CD14-positive monocyte (primary cell): Measurements from ENCODE around the gene RRAD. TPM values are rescaled to one million over a fixed set of nuclear protein-coding genes. Genes with fewer than 3 reads are reported as not detected.
A peak's percentile ranks its signal among the peaks of the same experiment; 100 is the strongest.

Experiments
- DNase-seq, 3 donors: peaks; one replicate each; pipeline ENCODE4 v3.0.0-alpha.2; 2011 to 2022
- H2AFZ ChIP-seq: 2 replicates; pipeline ENCODE4 v1.6.0; 2012; ENCODE audit warnings: mild to moderate bottlenecking, low read depth, low read length, inconsistent platforms; ENCODE audit not compliant: insufficient read depth, poor library complexity, severe bottlenecking
- H3K27ac ChIP-seq, 2 donors: 1 replicate in 1 of 2; 2 replicates in 1 of 2; pipeline ENCODE4 v1.5.1; 2012 to 2013; ENCODE audit warnings: low read length in 2 of 2, control low read depth in 1 of 2, inconsistent platforms in 1 of 2, low read depth in 1 of 2, mild to moderate bottlenecking in 1 of 2
- H3K27me3 ChIP-seq, 2 donors: one replicate each; pipeline versions ENCODE4 v1.6.0 to v1.6.1; 2011 to 2013; ENCODE audit warnings: low read length in 2 of 2; ENCODE audit not compliant: control insufficient read depth in 2 of 2, insufficient read depth in 2 of 2
- H3K36me3 ChIP-seq, 2 donors: replicated peaks in 1 of 2; 1 replicate in 1 of 2; 2 replicates in 1 of 2; pipeline versions ENCODE4 v1.5.1 to v1.6.1; 2012 to 2013; ENCODE audit warnings: low read length in 2 of 2, control low read depth in 1 of 2, inconsistent platforms in 1 of 2, mild to moderate bottlenecking in 1 of 2; ENCODE audit not compliant: insufficient read depth in 2 of 2, control insufficient read depth in 1 of 2
- H3K4me1 ChIP-seq, 2 donors: 1 replicate in 1 of 2; 2 replicates in 1 of 2; pipeline versions ENCODE4 v1.5.1 to v1.6.1; 2012 to 2013; ENCODE audit warnings: low read length in 2 of 2, control low read depth in 1 of 2, inconsistent platforms in 1 of 2, mild to moderate bottlenecking in 1 of 2, moderate library complexity in 1 of 2; ENCODE audit not compliant: insufficient read depth in 2 of 2, control insufficient read depth in 1 of 2
- H3K4me2 ChIP-seq: replicated peaks from 2 replicates; pipeline ENCODE3; 2012; ENCODE audit warnings: low read length, moderate library complexity, mild to moderate bottlenecking; ENCODE audit not compliant: poor library complexity, severe bottlenecking; ENCODE audit errors: extremely low read depth
- H3K4me3 ChIP-seq, 3 experiments: fragments of 200-600 bp in 1 of 3; sonication (generic) in 1 of 3; replicated peaks in 1 of 3; 1 replicate in 2 of 3; 2 replicates in 1 of 3; pipeline ENCODE4 v1.5.1; 2011 to 2013; ENCODE audit warnings: low read length in 3 of 3, mild to moderate bottlenecking in 3 of 3, control low read depth in 2 of 3, low read depth in 2 of 3, inconsistent platforms in 1 of 3, moderate library complexity in 1 of 3
- H3K79me2 ChIP-seq: 2 replicates; pipeline ENCODE4 v1.6.0; 2012; ENCODE audit warnings: mild to moderate bottlenecking, control low read depth, inconsistent platforms, low read length, moderate library complexity; ENCODE audit not compliant: insufficient read depth
- H3K9ac ChIP-seq: 2 replicates; pipeline ENCODE4 v1.6.0; 2017; ENCODE audit warnings: low read length, mild to moderate bottlenecking; ENCODE audit not compliant: insufficient read depth, poor library complexity, severe bottlenecking
- H3K9me3 ChIP-seq, 2 donors: replicated peaks in 1 of 2; 1 replicate in 1 of 2; 2 replicates in 1 of 2; pipeline versions ENCODE4 v1.5.1 to v1.6.1; 2012 to 2013; ENCODE audit warnings: low read length in 2 of 2, control low read depth in 1 of 2; ENCODE audit not compliant: control insufficient read depth in 1 of 2, insufficient read depth in 1 of 2
- H4K20me1 ChIP-seq: 2 replicates; pipeline ENCODE4 v1.6.0; 2012; ENCODE audit warnings: mild to moderate bottlenecking, low read length, control low read depth, moderate library complexity; ENCODE audit not compliant: insufficient read depth
- H3K27ac Mint-ChIP-seq, 7 donors: one replicate each; pipeline ENCODE4 v1.8.0; 2020; ENCODE audit warnings: mild to moderate bottlenecking in 7 of 7, mixed read lengths in 7 of 7, moderate library complexity in 6 of 7, inconsistent platforms in 2 of 7
- H3K27me3 Mint-ChIP-seq, 3 donors: one replicate each; pipeline ENCODE4 v1.8.0; 2021 to 2022; ENCODE audit warnings: low read depth in 3 of 3, mild to moderate bottlenecking in 3 of 3, mixed read lengths in 3 of 3, moderate library complexity in 3 of 3, inconsistent platforms in 1 of 3
- H3K36me3 Mint-ChIP-seq, 2 donors: one replicate each; pipeline ENCODE4 v1.8.0; 2020; ENCODE audit warnings: mixed read lengths in 2 of 2, inconsistent platforms in 1 of 2, mild to moderate bottlenecking in 1 of 2
- H3K4me1 Mint-ChIP-seq: one replicate; pipeline ENCODE4 v1.8.0; 2020; ENCODE audit warnings: mild to moderate bottlenecking, mixed read lengths
- H3K4me3 Mint-ChIP-seq, 2 donors: one replicate each; pipeline ENCODE4 v1.8.0; 2020; ENCODE audit warnings: mild to moderate bottlenecking in 2 of 2, mixed read lengths in 2 of 2, moderate library complexity in 1 of 2
- H3K9me3 Mint-ChIP-seq, 7 donors: one replicate each; pipeline ENCODE4 v1.8.0; 2020 to 2022; ENCODE audit warnings: mixed read lengths in 7 of 7, mild to moderate bottlenecking in 6 of 7, moderate library complexity in 6 of 7, inconsistent platforms in 2 of 7
- CTCF ChIP-seq: fragments of 200-600 bp; IDR thresholded peaks from one replicate; pipeline ENCODE4 v1.8.0; 2022; ENCODE audit warnings: antibody characterized with exemption, mild to moderate bottlenecking
- WGBS: methylation state at CpG from one replicate; pipeline ENCODE4 v1.1.5; 2013; ENCODE audit warnings: missing lambda C conversion rate; ENCODE audit not compliant: insufficient coverage; 5-methylcytosine and 5-hydroxymethylcytosine counted together
- intact Hi-C, 2 donors: fragments of 100-400 bp; cut with micrococcal nuclease; formaldehyde crosslinking; loops; one replicate each; pipeline versions ENCODE4 v1.15.0 to v1.15.1; 2023
- polyA plus RNA-seq, 3 donors: library from polyadenylated mRNA; depleted of rRNA in 1 of 3; unstranded in 2 of 3; stranded (reverse) in 1 of 3; fragments of 300-500 nt in 2 of 3; fragments of >200 nt in 1 of 3; fragmentation: Illumina TruSeq in 2 of 3; gene quantifications; 1 replicate in 2 of 3; 2 replicates in 1 of 3; pipeline ENCODE4 v1.2.3, GENCODE V29; 2012 to 2021

RRAD gene
- polyA plus RNA-seq, 3 donors: 0.42 to 1.9 (median 0.55) TPM

GRCh38 chr16:66900721-66901441, 24.5 kb downstream of the RRAD start:
- Histone ChIP-seq H3K79me2 (no peaks in the 10 kb centered on the region), H3K27ac (no peak overlapping the region), H4K20me1 (no peaks in the 10 kb centered on the region), H3K9ac (no peak overlapping the region), H3K27me3 (no peaks in the 10 kb centered on the region), H3K9me3 (no peaks in the 10 kb centered on the region), H2AFZ (no peak overlapping the region), H3K4me1 (no peaks in the 10 kb centered on the region), H3K4me2 (no peak overlapping the region), H3K4me3 (no peak overlapping the region), H3K36me3 (no peaks in the 10 kb centered on the region)
- intact Hi-C loops: no loop called here
- TF ChIP-seq CTCF: no peak
- Mint-ChIP-seq H3K4me3 (no peak overlapping the region), H3K36me3 (no peaks in the 10 kb centered on the region), H3K27me3 (peaks cover 6 to 9% (median 7%) of the 10 kb centered on the region in 3 donors), H3K27ac (no peak overlapping the region), H3K9me3 (no peaks in the 10 kb centered on the region), H3K4me1 (peaks cover 4% of the 10 kb centered on the region)
- 100% methylated on average over 1 of the region's 7 CpGs for WGBS
- DNase-seq: no peak

- H3K27ac Mint-ChIP-seq: no peak overlapping the region
- H3K27me3 Mint-ChIP-seq: peaks cover 4 to 10% (median 7%) of the 10 kb centered on the region in 3 donors
- DNase-seq: no peak
- H3K4me3 Mint-ChIP-seq: no peak overlapping the region
- no peak for TF ChIP-seq CTCF
- no peak overlapping the region for H3K9ac ChIP-seq
- H4K20me1 ChIP-seq: no peaks in the 10 kb centered on the region
- no peak overlapping the region for H3K4me3 ChIP-seq
- H3K4me1 ChIP-seq: no peaks in the 10 kb centered on the region
- no peak overlapping the region for H3K27ac ChIP-seq
- no peaks in the 10 kb centered on the region for H3K36me3 Mint-ChIP-seq
- H2AFZ ChIP-seq: peak overlapping the region; percentile 36
- H3K9me3 Mint-ChIP-seq: no peaks in the 10 kb centered on the region
- H3K4me2 ChIP-seq: no peak overlapping the region
- no peaks in the 10 kb centered on the region for H3K27me3 ChIP-seq
- H3K4me1 Mint-ChIP-seq: peaks cover 4% of the 10 kb centered on the region
- intact Hi-C loops: loop anchor here in 1 of 2 donors (5.0 kb wide), 1 partner anchor 32 kb away; the partner anchor contains the start of gene CIAO2B
- no peaks in the 10 kb centered on the region for H3K79me2 ChIP-seq
- H3K36me3 ChIP-seq: no peaks in the 10 kb centered on the region
- 90% methylated on average over 6 of the region's 9 CpGs for WGBS
- H3K9me3 ChIP-seq: no peaks in the 10 kb centered on the region
Measured at GRCh38 chr16:66899945-66900710, 25.2 kb downstream of the RRAD start.
